NCI-H1105 treated with DMSO at 0.1 percent for 48 hours (cell line): ENCODE results near the gene KLHL14.

Experiments used
- DNase-seq: peaks from one replicate; lab custom pipeline; 2025; lab: John Stamatoyannopoulos, UW

The KLHL14 gene

DNA sequence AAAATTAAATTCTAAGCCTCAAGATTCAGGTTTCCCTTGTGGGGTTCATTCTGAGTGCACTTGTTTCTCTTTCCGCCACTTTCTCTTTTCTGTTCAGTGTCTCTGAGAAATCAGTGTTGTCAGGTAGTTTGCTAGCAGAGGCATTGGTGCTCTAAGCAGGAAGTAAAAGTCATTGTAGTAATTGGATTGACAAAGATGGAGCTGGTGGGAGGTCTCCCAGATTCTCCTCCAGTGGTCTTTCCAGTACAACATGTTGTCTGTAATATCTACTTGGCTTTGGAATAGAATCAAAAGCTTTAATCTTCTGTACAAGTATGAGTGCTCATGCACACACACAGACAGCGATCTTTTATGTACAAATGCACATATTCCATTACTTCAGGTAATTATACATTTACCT is 135.6 kb downstream of the KLHL14 start:
- DNase-seq: no peak

GRCh38 chr18:32634876-32635431 is 137.9 kb downstream of the KLHL14 start:
- DNase-seq: no peak

DNA sequence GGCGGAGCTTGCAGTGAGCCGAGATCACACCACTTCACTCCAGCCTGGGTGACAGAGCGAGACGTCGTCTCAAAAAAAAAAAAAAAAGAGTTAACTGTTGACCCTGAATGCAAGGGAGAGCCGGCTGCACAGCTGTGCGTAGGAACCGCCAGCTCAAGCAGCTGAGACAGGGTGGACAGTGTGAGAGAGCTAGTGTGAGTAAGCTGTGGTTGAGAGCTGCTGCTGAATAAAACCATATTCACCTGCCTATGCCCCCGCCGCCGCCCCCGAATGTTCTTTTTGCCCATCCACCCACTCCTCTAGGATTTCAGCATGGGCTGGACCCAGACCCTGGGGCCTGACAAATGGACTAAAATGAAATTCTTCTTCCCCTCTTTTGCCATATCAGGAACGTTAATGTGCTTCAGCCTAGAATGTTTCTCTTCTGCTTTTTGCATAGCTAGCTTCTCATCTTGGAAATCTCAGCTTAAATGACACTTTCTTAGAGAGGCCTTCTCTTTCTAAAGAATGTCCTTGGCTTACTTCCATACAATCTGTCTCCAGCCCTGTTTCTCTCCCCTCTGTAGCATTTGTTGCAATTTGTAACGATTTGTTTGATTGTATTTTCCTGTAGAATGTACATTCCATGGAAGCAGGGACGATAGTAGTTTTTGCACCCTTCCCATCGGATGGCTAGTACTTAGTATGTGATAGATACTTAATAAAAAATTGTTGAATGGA is 142.7 kb downstream of the KLHL14 start:
- no peak for DNase-seq

DNA sequence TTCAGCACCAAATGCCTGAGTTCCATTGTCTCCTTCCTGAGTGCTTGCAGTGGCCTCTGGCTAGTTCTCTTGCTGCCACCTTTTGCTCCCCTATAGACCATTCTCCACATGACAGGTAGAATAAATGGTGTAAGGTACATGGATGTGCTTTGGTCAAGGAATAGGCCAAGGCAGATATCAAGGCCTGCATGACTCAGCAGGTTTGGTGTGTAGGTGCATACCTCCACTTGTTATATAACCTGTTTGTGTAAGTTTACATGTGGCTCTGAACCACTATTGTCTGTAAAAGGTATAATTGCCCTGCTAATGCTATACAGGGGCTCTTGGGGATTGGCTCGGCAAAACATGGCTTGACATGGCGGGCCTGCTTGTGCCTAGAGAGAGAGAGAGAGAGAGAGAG is 143.5 kb downstream of the KLHL14 start:
- no peak for DNase-seq

- no peak for DNase-seq
These were observed 148.6 kb downstream of the KLHL14 start for GRCh38 chr18:32624182-32624723.

DNA sequence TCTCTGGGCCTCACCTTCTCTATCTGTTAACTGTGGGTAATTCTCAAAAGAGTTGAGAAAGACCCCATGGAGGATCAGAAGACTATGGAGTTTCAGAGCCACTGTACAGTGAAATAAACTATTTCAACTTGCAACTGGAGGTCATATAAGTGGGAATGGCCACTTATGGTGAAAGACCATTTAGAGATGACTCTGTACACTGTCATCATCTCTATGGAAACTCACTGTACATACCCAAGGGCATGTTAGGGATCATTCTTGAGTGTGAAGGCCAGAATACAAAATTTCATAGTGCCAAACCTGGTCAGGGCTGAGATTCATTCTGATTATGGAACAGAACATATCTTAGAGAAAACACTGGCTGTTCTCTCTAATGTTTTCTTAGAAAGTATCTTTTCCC is 149.3 kb downstream of the KLHL14 start:
- no peak for DNase-seq
